Endodermal cell (in vitro differentiated cells): Measurements from ENCODE around the gene DIP2B. TPM values are rescaled to one million over a fixed set of nuclear protein-coding genes. Genes with fewer than 3 reads are reported as not detected.
A peak's percentile ranks its signal among the peaks of the same experiment; 100 is the strongest.

Source experiments
- DNase-seq: peaks from one replicate; pipeline ENCODE4 v3.0.0-alpha.2; 2017
- H3K27ac ChIP-seq: 2 replicates; pipeline ENCODE4 v1.5.1; 2013; ENCODE audit warnings: mild to moderate bottlenecking, low read depth, low read length, moderate library complexity
- H3K27me3 ChIP-seq: 2 replicates; pipeline ENCODE4 v1.6.1; 2013; ENCODE audit warnings: mild to moderate bottlenecking, low read length, moderate library complexity; ENCODE audit not compliant: insufficient read depth, control insufficient read depth, poor library complexity, severe bottlenecking
- H3K36me3 ChIP-seq: 2 replicates; pipeline ENCODE4 v1.7.0; 2013; ENCODE audit warnings: mild to moderate bottlenecking, low read length, moderate library complexity; ENCODE audit not compliant: control insufficient read depth, insufficient read depth
- H3K4me1 ChIP-seq: one replicate; pipeline ENCODE4 v1.7.0; 2013; ENCODE audit warnings: low read length; ENCODE audit not compliant: control insufficient read depth, insufficient read depth
- H3K4me3 ChIP-seq: 2 replicates; pipeline ENCODE4 v1.5.1; 2013; ENCODE audit warnings: mild to moderate bottlenecking, low read length, moderate library complexity
- H3K9ac ChIP-seq: 2 replicates; pipeline ENCODE4 v1.6.1; 2013; ENCODE audit warnings: mild to moderate bottlenecking, low read length, moderate library complexity; ENCODE audit not compliant: poor library complexity, severe bottlenecking; ENCODE audit errors: extremely low read depth
- H3K9me3 ChIP-seq: 2 replicates; pipeline ENCODE4 v1.6.1; 2013; ENCODE audit warnings: mild to moderate bottlenecking, low read length, moderate library complexity; ENCODE audit not compliant: control insufficient read depth
- H3K27ac Mint-ChIP-seq: 2 replicates; pipeline ENCODE4 v1.8.0; 2020; ENCODE audit warnings: mixed read lengths
- H3K27me3 Mint-ChIP-seq: 2 replicates; pipeline ENCODE4 v1.8.0; 2021; ENCODE audit warnings: mild to moderate bottlenecking, mixed read lengths; ENCODE audit not compliant: insufficient read depth
- H3K36me3 Mint-ChIP-seq: 2 replicates; pipeline ENCODE4 v1.8.0; 2020; ENCODE audit warnings: low read depth, mixed read lengths
- H3K4me1 Mint-ChIP-seq: 2 replicates; pipeline ENCODE4 v1.8.0; 2020; ENCODE audit warnings: mixed read lengths
- H3K4me3 Mint-ChIP-seq: 2 replicates; pipeline ENCODE4 v1.8.0; 2020; ENCODE audit warnings: mild to moderate bottlenecking, moderate library complexity, mixed read lengths
- H3K9me3 Mint-ChIP-seq: 2 replicates; pipeline ENCODE4 v1.8.0; 2020; ENCODE audit warnings: mild to moderate bottlenecking, mixed read lengths
- WGBS, 2 experiments: methylation state at CpG; one replicate each; pipeline versions ENCODE4 v1.1.5 to v1.1.7; 2013; ENCODE audit warnings: missing lambda C conversion rate in 2 of 2, mixed read lengths in 1 of 2; ENCODE audit not compliant: insufficient coverage in 1 of 2, insufficient read length in 1 of 2; 5-methylcytosine and 5-hydroxymethylcytosine counted together
- total RNA-seq, 2 donors: library from RNA; stranded (reverse); fragmentation: NEBNext Ultra II Directional in 1 of 2; extraction: Animal tissue kit (Norgen Biotek cat#: 25700) in 1 of 2; gene quantifications; 2 replicates in 1 of 2; 3 replicates in 1 of 2; pipeline ENCODE4 v1.2.1, GENCODE V29; 2021
- TF ChIP-seq, protein P1 (sequence below): fragments of 200-600 bp; sonication (generic); conservative IDR thresholded peaks from 2 replicates; pipeline ENCODE4 v1.5.0; 2021; ENCODE audit warnings: antibody characterized with exemption, mild to moderate bottlenecking

The DIP2B gene
- total RNA-seq, 2 donors from 2014 or later: 20.6 to 21.3 TPM

DNA sequence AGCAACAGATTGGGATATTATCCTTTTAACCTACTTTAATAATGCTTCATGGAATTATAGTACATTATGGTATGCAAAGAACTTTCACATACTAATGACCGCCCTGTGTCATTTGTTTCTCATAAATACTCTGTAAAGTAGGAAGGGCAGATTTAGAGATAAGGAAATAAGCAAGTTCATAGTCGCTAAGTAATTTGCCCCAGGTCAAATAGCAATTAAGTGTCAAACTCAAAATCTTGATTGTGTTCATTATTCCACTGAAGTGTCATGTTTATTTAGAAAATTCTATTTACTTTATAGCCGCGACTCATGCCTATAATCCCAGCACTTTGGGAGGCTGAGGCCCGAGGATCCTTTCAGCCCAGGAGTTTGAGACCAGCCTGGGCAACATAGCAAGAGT, 160.4 kb downstream of the DIP2B start:
- Histone ChIP-seq H3K27ac (peak overlapping the region; percentile 1), H3K27me3 (no peaks in the 10 kb centered on the region), H3K9ac (no peak overlapping the region), H3K9me3 (no peaks in the 10 kb centered on the region), H3K4me3 (no peak overlapping the region), H3K36me3 (peaks cover 6% of the 10 kb centered on the region), H3K4me1 (no peaks in the 10 kb centered on the region)
- no peaks in the 10 kb centered on the region for H3K27me3 Mint-ChIP-seq
- 80 to 99% methylated on average over 1 to 5 of the region's 5 CpGs for WGBS, 2 experiments
- peaks cover 1% of the 10 kb centered on the region for H3K36me3 Mint-ChIP-seq
- no peak overlapping the region for H3K27ac Mint-ChIP-seq
- H3K9me3 Mint-ChIP-seq: no peaks in the 10 kb centered on the region
- TF ChIP-seq, protein P1, sequence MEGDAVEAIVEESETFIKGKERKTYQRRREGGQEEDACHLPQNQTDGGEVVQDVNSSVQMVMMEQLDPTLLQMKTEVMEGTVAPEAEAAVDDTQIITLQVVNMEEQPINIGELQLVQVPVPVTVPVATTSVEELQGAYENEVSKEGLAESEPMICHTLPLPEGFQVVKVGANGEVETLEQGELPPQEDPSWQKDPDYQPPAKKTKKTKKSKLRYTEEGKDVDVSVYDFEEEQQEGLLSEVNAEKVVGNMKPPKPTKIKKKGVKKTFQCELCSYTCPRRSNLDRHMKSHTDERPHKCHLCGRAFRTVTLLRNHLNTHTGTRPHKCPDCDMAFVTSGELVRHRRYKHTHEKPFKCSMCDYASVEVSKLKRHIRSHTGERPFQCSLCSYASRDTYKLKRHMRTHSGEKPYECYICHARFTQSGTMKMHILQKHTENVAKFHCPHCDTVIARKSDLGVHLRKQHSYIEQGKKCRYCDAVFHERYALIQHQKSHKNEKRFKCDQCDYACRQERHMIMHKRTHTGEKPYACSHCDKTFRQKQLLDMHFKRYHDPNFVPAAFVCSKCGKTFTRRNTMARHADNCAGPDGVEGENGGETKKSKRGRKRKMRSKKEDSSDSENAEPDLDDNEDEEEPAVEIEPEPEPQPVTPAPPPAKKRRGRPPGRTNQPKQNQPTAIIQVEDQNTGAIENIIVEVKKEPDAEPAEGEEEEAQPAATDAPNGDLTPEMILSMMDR: no peak
- DNase-seq: no peak
- no peak overlapping the region for H3K4me3 Mint-ChIP-seq
- no peaks in the 10 kb centered on the region for H3K4me1 Mint-ChIP-seq

GRCh38 chr12:50665609-50666008, 160.8 kb downstream of the DIP2B start:
- no peak overlapping the region for H3K27ac Mint-ChIP-seq
- TF ChIP-seq, protein P1: no peak
- H3K27ac ChIP-seq: no peak overlapping the region

DNA sequence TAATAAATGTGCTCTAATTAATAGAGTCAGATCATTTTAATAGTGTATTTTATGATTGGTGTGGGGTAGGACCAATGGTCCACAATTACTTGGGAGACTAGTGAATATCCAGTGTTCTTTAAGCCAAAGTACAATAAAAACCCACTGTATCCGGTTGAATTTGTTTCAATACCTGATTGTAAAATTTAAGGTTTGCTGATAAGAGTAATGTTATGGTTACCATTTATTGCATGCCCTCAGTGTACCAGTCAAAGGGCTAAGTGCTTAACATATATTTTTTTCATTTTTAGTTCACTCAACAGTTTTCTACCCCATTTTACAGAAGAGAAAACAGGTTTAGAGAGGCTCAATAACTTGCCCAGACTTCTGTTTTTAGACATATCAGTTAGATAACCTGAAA, 161.2 kb downstream of the DIP2B start:
- H3K4me1 Mint-ChIP-seq: no peaks in the 10 kb centered on the region
- no peak for DNase-seq
- Histone ChIP-seq H3K9ac (no peak overlapping the region), H3K4me1 (no peaks in the 10 kb centered on the region), H3K36me3 (peaks cover 6% of the 10 kb centered on the region), H3K27me3 (no peaks in the 10 kb centered on the region), H3K9me3 (no peaks in the 10 kb centered on the region), H3K27ac (no peak overlapping the region), H3K4me3 (no peak overlapping the region)
- 92% methylated on average over 1 of the region's 1 CpG; no CpG with 5 or more reads in 1 of the 2 experiments for WGBS, 2 experiments
- H3K36me3 Mint-ChIP-seq: peaks cover 2% of the 10 kb centered on the region
- TF ChIP-seq, protein P1: no peak
- H3K27me3 Mint-ChIP-seq: no peaks in the 10 kb centered on the region
- no peak overlapping the region for H3K27ac Mint-ChIP-seq
- no peak overlapping the region for H3K4me3 Mint-ChIP-seq
- no peaks in the 10 kb centered on the region for H3K9me3 Mint-ChIP-seq

More at GRCh38 chr12:50665609-50666008, 160.8 kb downstream of the DIP2B start:
- peaks cover 2% of the 10 kb centered on the region for H3K36me3 Mint-ChIP-seq
- Histone ChIP-seq H3K4me3 (no peak overlapping the region), H3K9ac (no peak overlapping the region), H3K4me1 (no peaks in the 10 kb centered on the region), H3K9me3 (no peaks in the 10 kb centered on the region), H3K36me3 (peaks cover 6% of the 10 kb centered on the region), H3K27me3 (no peaks in the 10 kb centered on the region)
- no CpG with 5 or more reads among the region's 1 CpG for WGBS, 2 experiments
- DNase-seq: no peak
- no peaks in the 10 kb centered on the region for H3K27me3 Mint-ChIP-seq
- no peaks in the 10 kb centered on the region for H3K9me3 Mint-ChIP-seq
- H3K4me1 Mint-ChIP-seq: no peaks in the 10 kb centered on the region
- H3K4me3 Mint-ChIP-seq: no peak overlapping the region
